Measurements from ENCODE around the gene TRAF3IP1.
A peak's percentile ranks its signal among the peaks of the same experiment; 100 is the strongest.

The TRAF3IP1 gene

DNA sequence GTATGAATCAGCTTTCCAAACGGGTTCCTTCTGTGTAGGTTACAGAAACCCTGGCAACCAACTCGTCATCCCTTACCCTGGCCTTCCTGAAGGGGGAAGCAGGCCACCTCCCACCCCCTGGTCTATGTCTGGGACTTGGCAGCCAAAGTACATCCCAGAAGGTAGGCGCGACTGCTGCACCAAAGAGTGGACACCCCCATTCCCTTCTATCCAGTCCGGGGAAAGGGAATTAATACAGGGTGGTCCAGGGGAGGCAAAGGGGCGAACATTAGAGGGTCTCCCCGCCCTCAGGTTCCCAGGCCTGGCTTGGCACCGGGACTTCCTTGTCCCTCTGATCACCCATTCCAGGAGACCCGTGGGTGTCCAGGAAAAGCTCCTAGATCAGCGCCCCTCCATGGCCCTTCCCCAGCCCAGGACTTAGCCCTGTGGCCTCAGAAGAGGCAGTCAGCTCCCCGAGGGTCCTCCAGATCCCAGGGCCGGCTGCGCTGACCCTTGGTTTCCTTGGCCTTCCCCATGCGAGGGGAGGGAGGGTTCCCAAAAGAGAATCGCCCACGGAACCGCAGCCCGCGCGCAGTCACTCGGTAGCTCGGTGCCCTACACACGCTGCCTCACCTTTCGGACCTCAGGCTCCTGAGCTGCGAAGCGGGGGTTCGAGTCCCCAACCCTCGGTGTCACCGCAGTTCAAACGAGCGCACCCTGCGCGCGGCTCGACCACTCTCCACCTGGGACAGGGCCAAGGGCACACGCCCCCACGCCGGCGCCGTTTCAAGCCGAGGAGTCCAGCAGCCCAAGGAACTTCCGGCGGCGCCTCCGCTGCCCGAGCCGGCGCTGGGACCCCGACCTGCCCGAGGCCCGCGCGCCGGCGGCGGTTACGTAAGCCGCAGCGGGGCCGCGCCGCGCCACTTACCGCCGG, 32.3 kb upstream of the TRAF3IP1 start, which contains the start of gene PER2:
Gene PER2 (minus strand): TSS at position 874 of the 913 bp plus-strand sequence. CDS start 10,674 bp downstream, outside the sequence.
- DNase-seq (ENCODE audit: low spot score) = peak; percentile 83

- DNase-seq (ENCODE audit: low spot score) = peak; percentile 97
These were observed 31.4 kb upstream of the TRAF3IP1 start for GRCh38 chr2:238288650-238289573.

- no peak for DNase-seq (ENCODE audit: low spot score)
These were observed 30.7 kb upstream of the TRAF3IP1 start for GRCh38 chr2:238289574-238289973.

GRCh38 chr2:238290091-238290509, 30.2 kb upstream of the TRAF3IP1 start:
- DNase-seq (ENCODE audit: low spot score) = no peak

GRCh38 chr2:238290715-238291549, 29.4 kb upstream of the TRAF3IP1 start:
- DNase-seq (ENCODE audit: low spot score) = no peak

DNA sequence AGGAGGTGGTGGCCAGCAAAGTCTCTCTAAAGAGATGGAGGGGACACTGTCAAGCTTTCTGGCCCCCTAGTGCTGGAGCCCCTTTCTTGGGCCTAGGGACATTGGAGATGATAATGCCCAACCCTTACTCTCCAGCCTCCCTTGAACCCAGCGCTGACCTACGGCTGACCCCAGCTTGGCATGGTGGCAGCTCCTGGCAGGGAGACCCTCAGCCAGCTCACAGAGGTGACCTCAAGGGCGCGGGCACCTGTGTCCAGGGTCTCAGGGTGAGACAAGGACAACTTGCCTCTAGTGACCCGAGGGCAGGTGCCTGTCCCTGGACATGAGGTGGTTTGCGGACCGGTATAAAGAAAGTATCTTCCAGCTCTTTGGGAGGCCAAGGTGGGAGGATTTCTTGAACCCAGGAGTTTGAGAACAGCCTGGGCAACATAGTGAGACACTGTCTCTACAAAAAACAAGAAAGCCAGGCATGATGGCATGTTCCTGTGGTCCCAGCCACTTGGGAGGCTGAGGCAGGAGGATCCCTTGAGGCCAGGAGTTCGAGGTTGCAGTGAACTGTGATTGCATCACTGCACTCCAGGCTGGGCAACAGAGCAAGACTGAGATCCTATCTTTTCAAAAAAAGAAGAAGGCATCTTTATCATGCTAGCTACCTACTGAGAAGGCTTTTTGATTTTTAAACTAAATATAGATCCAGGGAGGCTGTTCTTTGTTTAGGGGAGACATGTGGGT, 28.6 kb upstream of the TRAF3IP1 start:
- DNase-seq (ENCODE audit: low spot score) = no peak

- DNase-seq (ENCODE audit: low spot score) = no peak
These were observed 26.3 kb upstream of the TRAF3IP1 start for GRCh38 chr2:238294046-238294392.

DNA sequence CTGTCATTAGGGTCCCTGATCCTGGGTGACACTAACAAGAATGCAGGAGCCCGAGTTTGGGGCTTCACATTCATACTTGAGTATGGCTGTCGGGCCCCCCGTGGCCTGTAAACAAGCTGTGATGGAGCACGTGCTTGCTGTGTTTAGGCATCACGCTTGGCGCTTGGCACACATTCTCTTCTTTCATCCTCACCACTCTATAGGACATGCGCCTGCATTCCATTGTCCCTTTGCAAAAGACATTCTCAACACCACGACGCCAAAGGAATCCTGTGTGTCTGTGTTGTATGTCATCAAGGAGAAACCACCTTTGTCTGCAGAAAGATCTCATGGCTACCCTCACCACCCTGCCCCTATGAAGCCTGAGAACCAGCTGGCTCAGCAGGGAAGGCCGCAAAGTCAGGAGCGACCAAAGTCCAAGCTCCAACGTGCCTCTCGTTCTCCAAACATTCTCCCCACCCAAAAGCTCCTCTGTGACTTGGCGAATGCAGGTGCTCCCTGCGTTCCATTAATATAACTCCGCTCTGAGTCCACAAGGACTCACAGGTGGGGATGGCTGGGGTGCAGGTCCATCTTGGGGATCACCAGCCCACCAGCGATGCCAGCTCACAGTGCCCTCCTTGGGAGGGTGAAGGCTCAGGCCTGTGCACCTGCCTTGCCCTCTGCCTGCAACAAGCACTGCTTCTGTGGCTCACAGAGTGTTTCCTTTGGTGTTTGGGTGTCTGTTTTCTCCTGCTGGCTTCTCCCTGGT, 25.8 kb upstream of the TRAF3IP1 start:
- DNase-seq (ENCODE audit: low spot score) = no peak

DNA sequence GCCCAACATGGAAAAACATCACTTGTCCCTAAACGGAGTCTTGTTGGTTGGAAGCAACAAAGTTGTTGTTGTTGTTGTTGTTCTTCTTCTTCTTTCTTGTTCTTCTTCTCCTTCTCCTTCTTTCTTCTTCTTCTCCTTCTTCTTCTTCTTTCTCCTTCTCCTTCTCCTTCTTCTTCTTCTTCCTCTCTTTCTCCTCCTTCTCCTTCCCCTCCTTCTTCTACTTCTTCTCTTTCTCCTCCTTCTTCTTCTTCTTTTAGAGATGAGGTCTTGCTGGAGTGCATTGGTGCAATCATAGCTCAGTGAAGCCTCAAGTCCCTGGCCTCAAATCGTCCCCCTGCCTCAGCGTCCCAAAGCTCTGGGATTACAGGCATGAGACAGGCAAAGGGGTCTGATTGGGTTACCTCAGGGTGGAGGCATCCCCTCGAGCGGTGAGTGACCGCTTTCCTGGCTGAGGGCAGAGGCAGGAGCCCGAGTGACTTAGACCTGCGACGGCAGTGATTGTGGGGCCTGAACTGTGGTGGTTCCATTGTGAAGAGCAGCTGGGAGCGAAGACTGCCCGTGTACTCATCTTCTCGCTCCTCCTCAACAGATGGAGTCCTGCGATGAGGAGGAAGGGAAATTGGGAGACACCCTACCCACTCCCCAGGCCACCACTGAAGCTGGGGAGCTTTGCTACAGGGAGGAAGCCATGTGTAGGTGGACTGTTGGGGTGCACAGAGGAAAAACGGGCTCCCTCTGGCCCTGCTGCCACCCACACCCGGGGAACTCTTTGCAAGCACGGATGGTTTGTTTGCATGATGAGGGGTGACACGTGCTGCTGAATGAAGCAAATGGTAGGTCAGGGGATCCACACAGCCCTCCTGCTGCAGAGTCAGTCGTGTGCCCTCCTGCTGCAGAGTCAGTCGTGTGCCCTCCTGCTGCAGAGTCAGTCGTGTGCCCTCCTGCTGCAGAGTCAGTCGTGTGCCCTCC, 24.9 kb upstream of the TRAF3IP1 start:
- DNase-seq (ENCODE audit: low spot score) = no peak

- no peak for DNase-seq (ENCODE audit: low spot score)
These were observed 23.5 kb upstream of the TRAF3IP1 start for GRCh38 chr2:238296638-238297457.

- DNase-seq (ENCODE audit: low spot score) = no peak
These were observed 20.5 kb upstream of the TRAF3IP1 start for GRCh38 chr2:238299803-238300202.

DNA sequence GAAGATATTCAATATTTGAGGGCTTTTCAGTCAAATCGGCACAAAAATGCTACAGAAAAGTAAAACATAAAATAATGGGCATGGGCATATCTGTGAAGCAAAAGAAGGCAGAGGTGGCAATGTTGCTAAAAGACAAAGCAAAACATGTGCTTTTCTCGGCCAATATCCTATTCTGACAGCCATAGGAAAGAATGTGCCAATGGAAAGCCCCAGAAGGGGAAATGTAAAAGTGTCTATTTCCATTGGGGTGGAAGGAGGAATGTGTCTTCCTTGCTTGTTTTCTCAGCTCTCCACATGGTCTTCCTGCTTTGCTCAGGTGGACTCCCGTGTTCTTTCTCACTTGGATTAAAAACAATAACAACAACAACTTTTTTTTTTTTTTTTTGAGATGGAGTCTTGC, 18.2 kb upstream of the TRAF3IP1 start:
- DNase-seq (ENCODE audit: low spot score) = no peak

DNA sequence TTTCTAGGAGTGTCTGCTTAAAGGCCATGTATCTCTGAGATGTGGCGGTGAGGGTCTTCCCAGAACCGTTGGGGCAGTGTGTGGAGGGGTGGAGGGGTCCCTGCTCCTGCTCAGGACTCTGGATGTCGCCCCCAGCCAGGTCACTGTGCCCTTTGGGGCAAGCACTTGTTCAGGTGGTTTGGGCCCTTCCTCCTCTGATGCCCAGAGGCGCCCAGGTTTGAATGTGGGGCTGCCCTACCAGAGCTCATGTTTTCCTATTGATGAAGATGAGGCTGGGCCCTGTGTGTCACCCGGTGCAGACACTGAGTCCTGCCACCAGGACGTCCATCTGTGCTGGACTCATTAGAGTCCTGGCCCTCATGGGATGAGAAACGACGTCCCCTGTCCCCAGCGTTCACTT, 17.6 kb upstream of the TRAF3IP1 start:
- DNase-seq (ENCODE audit: low spot score) = no peak

DNA sequence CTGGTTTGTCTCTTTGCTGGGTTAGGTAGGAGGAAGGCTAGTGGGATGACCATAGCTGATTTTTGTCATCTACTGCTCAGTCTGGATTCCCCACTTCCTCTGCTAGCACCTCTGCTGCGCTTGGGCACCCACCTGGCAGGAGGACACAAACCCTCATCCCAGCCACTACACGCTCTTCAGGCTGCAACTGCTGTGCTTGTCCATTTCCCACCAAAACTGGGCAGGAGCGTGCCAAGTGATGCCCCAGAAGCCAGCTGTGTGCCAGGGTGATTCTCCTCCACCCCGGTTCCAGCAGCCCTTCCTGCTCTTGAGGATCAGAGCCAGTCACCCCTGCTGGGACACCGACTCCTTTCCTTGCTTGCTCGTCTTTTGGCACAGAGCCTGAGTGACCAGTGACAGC, 16.2 kb upstream of the TRAF3IP1 start:
- no peak for DNase-seq (ENCODE audit: low spot score)

GRCh38 chr2:238305092-238305862, 15.0 kb upstream of the TRAF3IP1 start:
- no peak for DNase-seq (ENCODE audit: low spot score)

DNA sequence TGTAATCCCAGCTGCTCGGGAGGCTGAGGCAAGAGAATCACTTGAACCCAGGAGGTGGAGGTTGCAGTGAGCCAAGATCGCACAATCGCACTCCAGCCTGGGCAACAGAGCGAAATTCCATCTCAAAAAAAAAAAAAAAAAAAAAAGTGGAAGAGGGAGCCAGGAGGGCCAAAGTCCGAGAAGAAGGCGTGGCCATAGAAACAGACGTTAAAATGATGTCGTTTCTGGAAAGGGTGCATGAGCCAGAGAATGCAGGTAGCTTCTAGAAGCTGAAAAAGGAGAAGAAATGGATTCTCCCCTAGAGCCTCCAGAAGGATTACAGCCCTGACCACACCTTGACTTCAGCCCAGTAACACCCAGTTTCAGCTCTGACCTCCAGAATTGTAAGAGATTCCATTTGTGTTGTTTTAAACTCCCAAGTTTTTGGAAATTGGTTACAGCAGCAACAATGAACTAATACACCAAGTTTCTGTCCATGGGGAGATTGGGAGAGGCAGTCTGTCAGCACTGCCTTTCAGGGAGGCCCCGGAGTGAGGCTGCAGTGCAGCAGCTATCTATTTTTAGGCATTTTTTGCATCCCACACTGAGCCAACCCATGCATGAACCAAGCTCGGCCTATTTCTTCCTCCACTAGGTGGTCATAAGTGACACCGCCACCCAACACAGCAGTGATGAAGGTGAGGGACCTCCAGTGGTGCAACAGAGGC, 14.2 kb upstream of the TRAF3IP1 start:
- no peak for DNase-seq (ENCODE audit: low spot score)

- no peak for DNase-seq (ENCODE audit: low spot score)
These were observed 13.7 kb upstream of the TRAF3IP1 start for GRCh38 chr2:238306672-238306998.
